Stimulated activated CD4-positive, alpha-beta T cell treated with anti-CD3 and anti-CD28 coated beads, Interleukin-1b, Interleukin-23, amount 100 ng/mL, for 4 hours (primary cell): ENCODE results near the gene NALCN.
A peak's percentile ranks its signal among the peaks of the same experiment; 100 is the strongest.

Experiments used
- DNase-seq, 2 donors: peaks; one replicate each; pipeline ENCODE4 v3.0.0-alpha.2; 2020; ENCODE audit warnings: low read depth in 2 of 2

The NALCN gene

DNA sequence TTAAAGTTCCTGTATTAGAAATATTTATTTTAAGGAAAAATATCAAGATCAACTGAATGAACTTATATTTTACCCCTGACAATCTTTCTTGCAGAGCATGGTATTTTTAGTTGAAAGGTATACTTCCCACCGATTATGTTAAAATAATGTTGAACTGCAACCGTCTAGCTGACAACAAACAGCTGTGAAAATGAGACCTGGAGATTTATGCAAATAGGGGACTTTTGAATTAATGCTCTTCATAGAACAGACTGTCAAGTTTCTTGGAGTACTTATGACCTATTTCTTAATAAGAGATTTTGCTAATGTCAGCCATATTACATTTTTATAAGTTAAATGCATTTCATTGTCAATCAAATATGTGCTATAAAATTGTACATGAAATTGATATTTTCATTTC is 210.9 kb downstream of the NALCN start:
- DNase-seq, result no peak

DNA sequence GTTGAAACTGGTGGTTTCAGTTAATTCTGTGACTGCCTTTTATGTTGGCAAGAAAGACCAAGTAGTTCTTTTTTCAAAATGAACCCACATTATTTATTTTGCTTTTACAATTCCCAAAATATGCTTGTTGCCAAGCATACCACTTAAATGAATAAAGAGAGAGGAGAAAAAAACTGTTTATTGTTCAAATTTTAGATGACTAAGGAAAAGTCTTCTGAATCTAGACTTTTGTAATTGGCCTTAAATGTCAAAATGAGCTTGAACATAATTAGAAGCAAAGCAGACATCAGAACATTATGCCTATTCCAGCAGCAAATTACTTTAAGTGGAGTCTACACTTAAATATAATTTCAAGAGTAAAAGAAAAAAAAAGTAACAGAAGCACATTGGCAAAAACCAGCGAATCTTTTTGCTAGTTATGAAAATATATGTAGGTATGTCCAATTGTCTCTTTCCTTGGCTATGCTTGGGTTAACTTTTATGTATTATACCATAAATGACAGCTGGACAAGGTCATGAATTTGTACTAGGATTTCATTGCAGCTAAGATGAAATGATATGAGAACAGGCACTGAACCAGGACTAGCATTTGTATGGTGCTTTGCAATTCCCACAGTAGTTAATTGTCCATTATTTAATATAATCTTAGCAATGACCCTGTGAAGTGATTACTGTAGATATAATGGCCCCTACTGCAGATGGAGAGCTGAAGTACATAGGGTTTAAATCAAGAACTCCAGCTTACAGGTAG is 211.9 kb downstream of the NALCN start:
- no peak for DNase-seq

DNA sequence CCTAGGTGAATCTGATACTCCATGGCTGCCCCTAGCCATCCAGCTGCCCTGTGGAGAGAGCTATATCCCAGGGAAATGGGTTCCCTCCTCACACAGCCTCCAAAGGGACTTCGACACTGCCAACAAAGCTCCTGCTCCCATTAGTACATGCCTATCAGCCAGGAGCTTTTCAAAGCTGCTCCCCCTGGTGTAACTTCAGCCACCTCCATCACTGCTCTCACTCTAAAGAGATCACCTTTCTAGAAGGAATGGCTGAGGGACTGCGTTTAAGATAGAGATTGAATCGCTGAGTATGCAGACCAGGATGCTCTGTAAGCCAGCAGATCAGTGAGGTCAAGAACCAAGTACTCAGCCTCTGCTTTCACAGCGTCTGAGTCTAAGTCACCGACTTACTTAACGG is 213.7 kb downstream of the NALCN start:
- no peak for DNase-seq

DNA sequence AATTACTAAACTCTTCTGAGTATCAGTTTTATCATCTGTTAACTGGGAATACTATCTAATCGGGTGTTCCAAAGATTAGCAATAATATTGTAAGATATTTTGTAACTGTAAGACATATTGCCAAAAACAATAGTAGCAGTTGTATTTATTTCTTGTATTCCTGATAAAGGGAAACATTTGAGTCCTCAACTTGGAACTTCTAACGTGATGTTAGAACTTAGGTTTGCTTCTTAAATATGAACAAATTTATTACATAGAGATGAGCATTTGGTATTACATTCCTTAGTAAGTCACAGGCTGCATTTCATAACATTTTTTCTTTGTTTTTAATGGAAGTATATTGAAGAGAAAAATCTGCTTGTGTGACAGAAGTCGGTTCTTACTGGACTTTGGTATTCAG is 225.3 kb downstream of the NALCN start:
- no peak for DNase-seq

DNA sequence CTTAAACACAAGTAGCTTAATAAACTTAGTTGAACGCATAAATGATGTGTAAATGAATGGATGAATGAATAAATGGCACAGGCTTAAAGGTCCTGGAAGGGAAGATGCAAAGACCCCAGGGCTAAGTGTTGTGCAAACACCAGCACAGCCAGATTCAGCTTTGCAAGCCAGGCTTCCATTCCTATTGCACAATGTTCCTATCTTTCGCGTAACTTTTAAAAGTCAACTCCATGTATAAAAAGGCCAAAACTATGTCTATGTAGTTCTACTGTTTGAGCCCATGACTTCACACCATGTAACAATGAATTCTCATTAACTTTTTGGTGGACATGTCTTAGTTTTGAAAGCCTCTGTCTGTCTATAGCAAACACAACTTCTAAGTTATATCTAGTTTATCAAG is 226.0 kb downstream of the NALCN start:
- no peak for DNase-seq

DNA sequence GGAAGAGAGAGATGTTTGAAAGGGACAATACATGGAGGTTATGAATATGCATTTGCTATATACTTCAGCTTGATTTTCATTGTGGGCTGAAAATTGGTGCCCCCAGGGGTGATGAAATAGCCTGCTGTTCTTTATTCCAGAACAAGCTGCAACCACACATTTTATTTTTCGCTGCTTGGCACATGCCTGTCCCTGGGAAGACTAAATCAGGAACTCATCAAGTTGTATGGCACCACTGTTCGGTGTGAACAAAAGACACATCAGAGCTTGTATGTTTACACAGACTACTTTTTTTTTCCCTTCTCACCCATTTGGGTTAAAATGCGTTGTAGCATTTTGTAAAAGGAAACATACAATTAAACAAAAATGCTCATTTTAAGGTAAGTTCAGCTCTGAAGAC is 230.7 kb downstream of the NALCN start:
- no peak for DNase-seq

DNA sequence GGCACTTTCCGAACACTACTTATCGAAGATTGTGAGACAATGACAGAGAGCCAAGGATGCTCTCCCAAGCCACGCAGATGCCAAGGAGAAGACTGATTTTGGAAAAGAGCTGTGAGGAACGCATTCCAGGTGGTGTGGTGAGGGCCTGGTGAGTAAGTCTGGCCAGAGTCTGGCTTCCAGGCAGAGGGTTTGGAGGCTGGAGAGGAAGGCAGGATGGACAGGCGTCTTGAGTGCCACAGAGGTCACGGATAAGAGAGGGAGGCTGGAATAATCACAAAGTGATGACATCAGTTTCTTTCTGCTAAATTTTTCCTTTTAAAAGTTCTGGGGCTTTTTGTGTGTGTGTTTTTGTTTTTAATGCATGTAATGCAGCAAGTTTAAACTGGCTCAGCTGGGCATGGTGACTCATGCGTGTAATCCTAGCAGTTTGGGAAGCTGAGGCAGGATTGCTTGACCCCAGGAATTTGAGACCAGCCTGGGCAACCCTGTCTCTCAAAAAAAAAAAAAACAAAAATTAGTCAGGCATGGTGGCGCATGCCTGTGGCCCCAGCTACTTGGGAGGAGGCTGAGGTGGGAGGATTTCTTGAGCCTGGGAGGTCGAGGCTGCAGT is 235.1 kb downstream of the NALCN start:
- DNase-seq, result no peak

DNA sequence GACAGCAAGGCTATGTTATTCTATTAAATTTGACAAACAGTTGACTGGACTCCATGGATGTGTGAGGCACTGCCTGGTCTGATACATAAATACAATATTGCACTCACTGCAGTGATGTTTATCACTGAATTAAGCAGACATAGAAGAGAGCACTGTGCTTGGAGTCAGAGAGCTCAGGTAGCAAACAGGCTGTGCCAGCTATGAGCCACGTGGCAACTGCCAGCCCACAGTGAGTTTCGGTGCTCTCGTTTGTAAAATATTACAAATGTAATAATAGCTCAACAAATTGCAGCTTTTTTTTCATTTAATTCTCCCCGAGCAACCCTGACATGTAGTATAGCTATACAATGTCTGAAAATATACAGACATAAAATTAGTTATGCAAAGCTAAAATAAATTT is 237.3 kb downstream of the NALCN start:
- DNase-seq, result no peak

DNA sequence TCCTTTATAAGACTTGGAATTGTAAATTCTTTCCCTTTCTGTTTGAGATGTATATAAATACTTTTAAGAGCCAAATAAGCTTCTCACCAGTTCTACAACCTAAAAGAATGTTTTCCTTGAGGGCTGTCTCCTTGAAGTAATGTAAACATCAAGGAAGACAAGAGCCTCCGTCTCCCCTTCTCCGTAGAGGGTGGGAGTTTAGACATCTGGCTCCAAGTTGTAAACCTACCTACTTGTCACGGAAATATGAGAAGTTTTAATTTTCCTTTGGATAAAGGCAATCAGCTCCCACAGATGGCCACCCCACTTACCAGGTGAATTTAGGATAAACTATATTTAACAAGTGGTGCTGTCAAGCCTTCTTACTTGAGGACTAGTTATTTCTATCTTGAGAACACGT is 237.9 kb downstream of the NALCN start:
- DNase-seq, result no peak

DNA sequence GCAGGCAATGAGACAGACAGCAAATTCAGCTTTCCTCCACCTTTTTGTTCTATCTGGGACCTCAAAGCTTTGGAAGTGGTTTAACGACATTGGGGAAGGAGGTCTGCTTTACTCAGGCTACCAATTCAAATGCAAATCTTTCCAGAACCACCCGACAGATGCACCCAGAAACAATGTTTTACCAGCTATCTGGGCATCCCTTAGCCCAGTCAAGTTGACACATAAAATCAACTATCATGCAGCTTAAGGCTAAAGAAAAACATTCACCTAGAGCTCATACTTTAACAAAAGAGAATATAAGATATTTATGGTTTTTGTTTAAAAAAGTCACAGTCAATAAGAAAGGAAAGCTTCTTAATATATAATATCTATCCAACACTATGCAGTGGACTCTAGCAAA is 246.0 kb downstream of the NALCN start:
- DNase-seq, result no peak

DNA sequence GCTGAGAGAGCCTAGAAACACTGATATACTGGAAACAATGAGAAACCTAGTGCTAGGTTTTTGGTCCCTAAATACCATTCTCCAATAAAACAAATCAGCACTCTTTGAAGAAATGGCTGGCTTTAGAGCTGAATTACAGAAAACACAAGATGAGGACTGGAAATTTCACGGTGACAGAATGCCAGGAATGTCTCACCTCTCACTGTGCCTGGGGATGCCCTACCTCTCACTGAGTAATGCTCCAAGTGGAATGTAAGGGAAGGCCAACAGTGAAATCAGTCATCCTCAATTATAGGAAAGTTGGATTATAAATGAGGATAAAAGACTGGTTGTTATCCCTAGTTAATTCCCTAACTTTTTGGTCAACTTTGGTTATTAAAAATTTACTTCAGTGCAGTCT is 259.0 kb downstream of the NALCN start:
- no peak for DNase-seq

DNA sequence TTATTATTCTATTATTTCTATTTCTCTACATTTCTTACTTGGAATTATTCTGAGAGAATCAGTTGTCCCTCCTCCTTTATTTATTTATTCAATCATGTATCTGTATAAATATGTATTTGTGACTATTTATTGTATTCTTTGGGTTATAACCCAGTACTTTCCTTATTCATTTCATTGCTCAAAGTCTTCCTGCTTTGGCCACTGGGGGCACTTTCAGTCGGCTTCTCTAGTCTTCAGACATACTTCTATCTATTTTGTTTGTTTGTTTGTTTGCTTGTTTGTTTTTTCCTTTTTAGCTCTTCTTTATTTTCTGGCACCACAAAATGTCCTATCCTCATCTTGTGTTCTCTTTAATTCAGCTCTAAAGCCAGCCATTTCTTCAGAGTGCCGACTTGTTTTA is 260.4 kb downstream of the NALCN start:
- no peak for DNase-seq

DNA sequence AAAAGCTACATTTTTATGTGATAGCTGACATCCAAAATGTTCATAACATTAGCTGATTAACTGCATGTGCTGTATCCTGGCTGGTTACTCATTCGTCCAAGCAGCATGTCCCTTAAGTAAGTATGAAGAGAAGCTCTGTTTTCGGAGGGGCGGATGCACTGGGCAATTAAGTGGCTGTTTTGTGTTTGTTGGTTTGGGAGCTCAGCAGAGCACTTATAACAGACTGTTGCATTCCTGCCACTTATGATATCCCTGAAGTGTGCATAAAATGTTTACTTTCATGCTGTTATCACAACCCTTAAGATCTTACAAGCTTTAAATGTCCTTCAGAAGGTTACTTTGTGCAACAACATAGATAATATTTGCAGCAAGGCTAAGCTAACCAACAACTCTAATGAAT is 264.1 kb downstream of the NALCN start:
- DNase-seq, result no peak

DNA sequence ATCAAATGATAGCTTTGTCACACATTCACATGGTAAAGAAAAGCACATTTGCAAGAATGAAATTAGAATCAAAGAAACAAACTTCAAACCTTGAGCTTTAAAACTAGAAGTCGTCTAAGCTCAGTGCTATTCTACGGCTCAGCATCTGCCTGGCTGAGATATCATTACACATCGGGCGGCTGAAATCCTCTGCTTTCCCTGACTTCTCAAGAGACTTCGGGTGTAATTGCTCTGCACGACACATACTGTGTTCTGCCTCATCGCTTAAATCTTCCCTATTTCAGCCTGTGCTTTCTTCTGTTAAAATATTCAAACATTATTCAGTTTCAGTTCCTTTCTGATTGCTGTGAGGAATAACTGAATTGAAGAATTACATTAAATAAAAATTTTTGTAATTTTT is 265.3 kb downstream of the NALCN start:
- no peak for DNase-seq

DNA sequence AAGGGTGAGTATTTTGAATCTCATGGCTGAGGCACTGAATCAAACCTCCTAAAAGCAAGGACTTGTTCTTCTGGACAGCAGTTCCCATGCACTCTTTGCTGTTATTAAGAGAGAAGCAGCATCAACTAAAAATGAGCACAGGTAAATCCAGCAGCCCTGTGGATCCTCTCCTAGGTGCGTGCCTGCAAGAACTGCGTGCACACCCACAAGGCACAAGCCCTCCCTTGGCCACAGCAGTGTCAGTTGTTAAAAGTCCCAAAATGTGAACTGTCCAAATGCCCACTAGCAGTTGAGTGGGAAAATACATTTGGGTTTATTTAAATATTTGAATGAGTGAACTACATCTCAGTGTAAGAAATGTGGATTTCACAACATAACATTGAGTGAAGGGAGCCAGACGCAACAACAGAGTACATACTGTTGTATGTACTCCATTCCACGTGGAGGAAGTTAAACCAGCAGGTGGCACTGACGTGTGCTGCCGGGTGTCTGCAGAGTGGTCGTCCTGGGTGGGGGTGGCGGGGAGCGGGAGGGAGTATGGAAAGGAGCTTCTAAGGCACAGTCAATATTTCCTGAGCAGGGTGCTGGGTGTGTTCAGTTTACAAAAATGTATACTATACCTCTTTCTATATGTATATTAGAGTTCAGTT is 266.4 kb downstream of the NALCN start:
- DNase-seq, result no peak

DNA sequence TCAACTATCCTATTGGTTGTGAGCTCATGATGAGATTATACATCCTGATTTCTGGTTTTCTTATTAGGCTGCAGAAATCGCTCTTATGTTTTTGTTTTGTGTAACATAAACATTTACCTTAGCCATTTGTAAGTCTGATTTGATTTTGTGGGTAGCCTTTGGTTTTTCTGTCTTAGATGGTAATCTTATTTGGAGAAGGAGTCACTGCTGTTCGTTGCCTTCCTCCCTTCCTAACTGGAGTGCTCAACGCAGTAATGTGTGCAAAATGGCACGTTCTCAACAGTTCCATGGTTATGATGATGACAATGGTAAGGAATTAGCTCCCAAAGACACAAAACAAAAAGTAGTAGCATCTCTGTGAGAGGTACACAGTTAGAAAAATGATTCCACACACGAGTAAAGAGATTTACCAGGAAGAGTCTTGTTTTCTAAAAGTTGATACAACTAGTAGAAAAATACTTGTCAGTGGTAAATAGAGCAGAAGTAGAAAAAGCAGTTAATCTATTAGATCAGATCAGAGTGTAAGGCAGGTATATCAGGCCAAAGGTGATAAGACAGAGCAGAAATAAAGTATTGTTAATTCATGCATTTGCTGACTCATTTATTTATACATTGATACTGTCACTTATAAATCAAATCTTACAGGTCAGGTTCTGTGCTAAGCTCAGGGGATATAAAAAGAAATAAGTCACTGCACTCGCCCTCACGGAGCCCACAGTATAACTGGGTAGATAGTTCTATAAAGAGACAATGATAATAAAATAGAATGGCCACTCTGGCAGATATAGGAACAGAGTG is 270.0 kb downstream of the NALCN start:
- no peak for DNase-seq

DNA sequence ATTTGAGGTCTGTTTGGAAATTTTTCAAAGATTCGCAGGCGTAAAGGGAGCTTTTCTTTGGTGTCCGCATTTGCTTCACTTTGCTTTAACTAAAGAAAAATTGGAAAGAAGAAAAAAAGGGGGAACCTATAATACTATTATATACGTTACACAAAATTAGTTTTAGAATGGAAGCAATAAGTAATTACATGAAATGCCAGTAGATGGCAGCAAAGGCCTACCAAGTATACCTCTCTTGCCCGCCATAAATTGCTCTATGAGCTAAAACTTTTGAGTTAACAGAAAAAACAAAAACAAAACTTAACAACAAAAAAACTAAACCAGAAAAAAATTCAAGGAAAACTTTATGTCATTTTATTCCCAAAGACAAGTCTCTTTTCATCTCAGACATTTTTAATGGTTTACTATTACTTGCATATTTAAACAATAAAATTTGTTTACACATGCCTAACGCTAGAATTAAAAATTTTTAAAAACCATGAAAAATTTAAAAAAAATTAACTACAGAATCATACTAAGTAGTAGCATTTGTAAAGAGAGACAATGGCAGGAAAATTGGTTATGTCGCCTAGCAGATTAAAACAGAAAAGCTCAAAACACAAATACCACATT is 271.4 kb downstream of the NALCN start:
- DNase-seq, result peak in 1 of 2 donors; percentile 18

DNA sequence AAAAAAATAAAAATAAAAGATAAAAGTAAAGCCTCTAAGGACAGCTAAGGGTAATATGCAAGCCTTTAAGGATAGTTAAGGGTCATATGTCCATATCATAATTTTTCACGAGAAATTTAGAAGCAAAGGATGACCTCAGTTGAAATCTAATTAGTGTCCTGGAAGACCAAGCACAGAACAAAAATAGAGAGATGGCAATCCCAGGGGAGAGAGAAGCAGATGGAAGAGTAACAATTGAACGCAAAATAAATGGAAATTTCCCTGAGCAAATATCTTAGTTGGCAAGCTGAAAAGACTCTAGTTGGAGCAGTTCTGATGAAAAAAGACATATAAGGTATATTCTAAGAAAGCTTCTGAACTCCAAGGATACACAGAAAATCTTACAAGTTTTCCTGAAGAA is 275.4 kb downstream of the NALCN start:
- DNase-seq, result no peak

DNA sequence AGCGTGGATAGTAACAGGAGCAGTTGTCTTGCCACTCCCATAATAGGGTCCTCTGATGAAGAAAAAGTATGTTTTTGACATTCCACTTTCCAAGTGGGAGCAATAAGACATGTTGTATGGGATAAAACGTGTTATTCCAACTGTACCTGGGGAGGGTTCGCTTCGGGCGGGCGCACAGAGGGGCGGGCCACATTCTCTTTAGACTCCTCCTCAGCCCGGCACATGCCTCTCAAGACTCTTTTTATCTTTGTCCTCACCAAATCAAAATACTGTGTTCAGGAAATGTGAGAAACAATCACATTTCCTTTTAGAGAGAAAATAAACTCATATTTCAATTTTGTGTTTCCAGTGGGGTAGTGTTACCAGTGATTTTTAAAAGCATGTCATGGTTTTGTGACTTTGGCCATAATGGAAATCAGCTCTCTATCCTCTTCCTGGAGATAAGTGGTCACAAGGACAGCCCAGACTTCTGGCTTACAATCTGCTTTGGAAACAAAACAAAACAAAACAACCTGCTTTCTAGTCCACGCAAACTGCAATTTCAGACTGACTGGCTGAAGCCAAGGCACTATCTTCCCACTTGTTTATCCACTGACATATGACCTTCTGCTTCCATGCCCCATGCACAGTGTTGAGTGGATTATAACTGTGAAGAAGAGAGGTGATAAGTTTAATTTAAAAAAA is 276.1 kb downstream of the NALCN start:
- no peak for DNase-seq

DNA sequence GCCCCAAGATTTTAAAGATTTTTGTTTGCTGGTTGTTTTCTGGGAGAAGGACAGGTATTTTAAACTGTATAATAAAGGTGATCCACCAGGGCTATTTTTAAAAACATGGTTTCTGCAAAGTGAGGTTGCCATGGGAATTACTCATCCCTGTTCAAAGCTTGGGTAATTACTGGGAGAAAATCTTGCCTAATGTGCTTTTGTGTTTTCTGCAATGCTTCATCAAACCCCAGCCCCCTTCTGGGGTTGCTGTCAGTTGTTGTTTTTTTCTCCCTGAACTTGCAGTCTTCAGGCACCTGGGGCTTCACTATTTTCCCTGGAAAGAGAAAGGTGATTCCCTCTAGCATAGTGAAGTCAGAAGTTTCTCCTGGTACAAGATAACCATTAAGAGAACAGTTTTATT is 277.2 kb downstream of the NALCN start:
- DNase-seq, result no peak

DNA sequence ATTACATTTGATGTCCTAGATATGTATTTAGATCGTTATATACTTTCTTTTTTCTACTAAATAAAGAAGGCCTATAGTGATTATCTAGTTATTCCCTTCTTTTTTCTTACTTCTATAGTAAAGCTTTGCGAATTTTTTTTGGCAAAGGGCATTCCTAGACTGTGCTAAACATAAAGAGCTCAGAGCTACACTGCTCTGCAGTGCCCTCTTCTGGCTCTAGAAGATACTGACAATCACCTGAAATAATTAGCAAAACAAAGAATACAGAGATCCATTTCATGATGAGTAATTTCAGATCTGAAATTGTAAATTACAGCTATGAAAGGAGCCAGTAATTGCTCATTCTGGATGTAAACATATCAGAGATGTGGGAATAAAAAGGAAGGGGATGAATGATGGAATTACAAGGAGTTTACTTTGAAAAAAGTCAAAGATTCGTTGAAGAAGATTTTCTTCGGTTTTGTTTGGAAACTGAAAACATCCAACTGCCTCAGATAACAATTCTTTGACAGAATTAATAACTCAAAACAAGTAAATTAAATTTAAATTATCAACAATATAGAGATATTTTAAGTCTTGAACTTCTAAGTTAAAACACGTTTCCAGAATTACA is 288.5 kb downstream of the NALCN start:
- DNase-seq, result no peak
